HEK293 (cell line): ENCODE results near the gene INTS15.

Source experiments
- CTCF ChIA-PET: fragments of 350-600 bp; formaldehyde crosslinking; extraction: SDS; loops from one replicate; lab custom pipeline; 2021; ENCODE audit warnings: antibody characterized with exemption; lab: Yijun Ruan, JAX
- POLR2A ChIA-PET: fragments of 300-600 bp; formaldehyde crosslinking; extraction: SDS; loops from one replicate; lab custom pipeline; 2020; ENCODE audit warnings: antibody characterized with exemption, inconsistent platforms; lab: Yijun Ruan, JAX
- H3K27ac ChIP-seq: fragments of 200-500 bp; sonication (Bioruptor generic); 2 replicates; pipeline ENCODE4 v1.5.1; 2014; ENCODE audit warnings: low read depth, low read length, control low read depth, inconsistent platforms; ENCODE audit errors: extremely low read depth
- H3K36me3 ChIP-seq, 2 experiments: fragments of 200-500 bp in 1 of 2; sonication (Bioruptor generic) in 1 of 2; 1 replicate in 1 of 2; 2 replicates in 1 of 2; pipeline ENCODE4 v1.5.1; 2014 to 2017; ENCODE audit warnings: inconsistent platforms in 2 of 2, low read length in 2 of 2; ENCODE audit not compliant: control insufficient read depth in 2 of 2, insufficient read depth in 1 of 2
- H3K4me1 ChIP-seq: fragments of 200-500 bp; sonication (Bioruptor generic); 2 replicates; pipeline ENCODE4 v1.5.1; 2014; ENCODE audit warnings: mild to moderate bottlenecking, low read length, inconsistent platforms; ENCODE audit not compliant: control insufficient read depth, insufficient read depth
- H3K4me3 ChIP-seq: 2 replicates; pipeline ENCODE4 v1.5.1; 2011; ENCODE audit warnings: low read depth, mild to moderate bottlenecking, control low read depth, low read length, moderate library complexity
- H3K9me3 ChIP-seq: fragments of 200-500 bp; sonication (Bioruptor generic); 2 replicates; pipeline ENCODE4 v1.5.1; 2014; ENCODE audit warnings: low read depth, low read length, inconsistent platforms; ENCODE audit not compliant: control insufficient read depth, insufficient read depth
- BCL11B ChIP-seq: fragments of 450-650 bp; formaldehyde crosslinking; IDR thresholded peaks from 2 replicates; pipeline ENCODE4 v1.5.1; 2016; ENCODE audit warnings: low read depth, missing biosample characterization, missing genetic modification characterization
- KLF10 ChIP-seq: fragments of 450-650 bp; IDR thresholded peaks from 2 replicates; pipeline ENCODE4 v1.5.1; 2018; ENCODE audit warnings: missing biosample characterization, mild to moderate bottlenecking, missing genetic modification characterization
- PBX3 ChIP-seq: sonication (generic); formaldehyde crosslinking; IDR thresholded peaks from 2 replicates; pipeline ENCODE4 v1.8.1; 2022; ENCODE audit warnings: mild to moderate bottlenecking, moderate library complexity, missing genetic modification reagents
- PRDM2 ChIP-seq: fragments of 450-650 bp; formaldehyde crosslinking; IDR thresholded peaks from 2 replicates; pipeline ENCODE4 v1.5.1; 2016; ENCODE audit warnings: missing biosample characterization, missing genetic modification characterization, borderline replicate concordance
- ZBTB10 ChIP-seq: fragments of 450-650 bp; formaldehyde crosslinking; IDR thresholded peaks from 2 replicates; pipeline ENCODE4 v1.5.1; 2016; ENCODE audit warnings: missing biosample characterization, missing genetic modification characterization
- ZBTB20 ChIP-seq: fragments of 450-650 bp; formaldehyde crosslinking; IDR thresholded peaks from 2 replicates; pipeline ENCODE4 v1.5.1; 2016; ENCODE audit warnings: missing biosample characterization, missing genetic modification characterization
- ZBTB26 ChIP-seq: fragments of 450-650 bp; formaldehyde crosslinking; optimal IDR thresholded peaks from 2 replicates; pipeline ENCODE3; 2016; ENCODE audit warnings: missing biosample characterization, mild to moderate bottlenecking, missing genetic modification characterization
- ZBTB7A ChIP-seq: fragments of 450-650 bp; formaldehyde crosslinking; IDR thresholded peaks from 2 replicates; pipeline ENCODE4 v1.5.1; 2016; ENCODE audit warnings: low read depth, missing biosample characterization, missing genetic modification characterization
- ZBTB8A ChIP-seq: fragments of 450-650 bp; formaldehyde crosslinking; IDR thresholded peaks from 2 replicates; pipeline ENCODE4 v1.5.1; 2016; ENCODE audit warnings: missing biosample characterization, missing genetic modification characterization
- ZFHX2 ChIP-seq: fragments of 450-650 bp; formaldehyde crosslinking; conservative IDR thresholded peaks from 2 replicates; pipeline ENCODE4 v1.5.1; 2016; ENCODE audit warnings: missing biosample characterization, missing genetic modification characterization
- ZNF169 ChIP-seq: fragments of 450-650 bp; formaldehyde crosslinking; IDR thresholded peaks from 2 replicates; pipeline ENCODE4 v1.5.1; 2016; ENCODE audit warnings: missing biosample characterization, missing genetic modification characterization
- ZNF26 ChIP-seq: fragments of 450-650 bp; formaldehyde crosslinking; IDR thresholded peaks from 2 replicates; pipeline ENCODE4 v1.5.1; 2016; ENCODE audit warnings: missing biosample characterization, missing genetic modification characterization
- ZNF350 ChIP-seq: fragments of 450-650 bp; formaldehyde crosslinking; IDR thresholded peaks from 2 replicates; pipeline ENCODE4 v1.5.0; 2017; ENCODE audit warnings: missing biosample characterization, mild to moderate bottlenecking, missing genetic modification characterization
- ZNF544 ChIP-seq: fragments of 450-650 bp; formaldehyde crosslinking; IDR thresholded peaks from 2 replicates; pipeline ENCODE4 v1.5.0; 2017; ENCODE audit warnings: missing biosample characterization, missing genetic modification characterization
- ZNF549 ChIP-seq: fragments of 450-650 bp; IDR thresholded peaks from 2 replicates; pipeline ENCODE4 v1.5.1; 2018; ENCODE audit warnings: missing biosample characterization, missing genetic modification characterization, mild to moderate bottlenecking, inconsistent platforms, moderate library complexity
- ZNF571 ChIP-seq: fragments of 450-650 bp; formaldehyde crosslinking; IDR thresholded peaks from 2 replicates; pipeline ENCODE4 v1.5.0; 2017; ENCODE audit warnings: missing biosample characterization, missing genetic modification characterization
- ZNF596 ChIP-seq: fragments of 450-650 bp; IDR thresholded peaks from 2 replicates; pipeline ENCODE4 v1.5.0; 2018; ENCODE audit warnings: missing biosample characterization, mild to moderate bottlenecking, missing genetic modification characterization, moderate library complexity
- ZNF76 ChIP-seq: fragments of 450-650 bp; formaldehyde crosslinking; IDR thresholded peaks from 2 replicates; pipeline ENCODE4; 2016; ENCODE audit warnings: low read depth, missing biosample characterization, missing genetic modification characterization, borderline replicate concordance
- ZNF792 ChIP-seq: fragments of 450-650 bp; formaldehyde crosslinking; IDR thresholded peaks from 2 replicates; pipeline ENCODE4 v1.5.1; 2016; ENCODE audit warnings: missing biosample characterization, missing genetic modification characterization
- ZSCAN4 ChIP-seq: fragments of 450-650 bp; formaldehyde crosslinking; IDR thresholded peaks from 2 replicates; pipeline ENCODE4 v1.5.1; 2017; ENCODE audit warnings: missing biosample characterization, missing genetic modification characterization

Gene INTS15

GRCh38 chr7:6615723-6616555 lies 26.1 kb downstream of the INTS15 start (continued):
- TF ChIP-seq ZNF26 (tag by site-specific recombination) (no peak), ZNF571 (no peak), ZFHX2 (0 out of 2 replicates have a peak, but pooled peaks have one; percentile 17), ZNF792 (tag by site-specific recombination) (no peak), PBX3 (no peak), ZBTB20 (tag by site-specific recombination) (peak; percentile 85), ZNF549 (no peak), ZBTB8A (tag by site-specific recombination) (peak; percentile 48), ZNF544 (no peak), KLF10 (tag by site-specific recombination) (no peak), ZBTB10 (tag by site-specific recombination) (no peak), ZBTB7A (no peak)

GRCh38 chr7:6616854-6617643 lies 27.2 kb downstream of the INTS15 start:
- Histone ChIP-seq H3K27ac (no peak overlapping the region), H3K9me3 (no peaks in the 10 kb centered on the region), H3K4me3 (no peak overlapping the region), H3K4me1 (no peaks in the 10 kb centered on the region), H3K36me3 (peaks cover 6 to 22% of the 10 kb centered on the region in 2 experiments; a peak in 2 of 3 replicates)
- ChIA-PET POLR2A (interaction anchor here (0.5 to 0.7 kb wide), 3 partner anchors 18 to 28 kb away, joined by 3 to 6 read pairs (median 3); no protein-coding TSS in a partner anchor), CTCF (no interaction called here)
- TF ChIP-seq ZNF596 (tag by site-specific recombination) (no peak), ZNF350 (tag by site-specific recombination) (no peak), BCL11B (tag by site-specific recombination) (no peak), PRDM2 (tag by site-specific recombination) (no peak), ZBTB26 (no peak), ZNF76 (tag by site-specific recombination) (no peak), ZNF169 (tag by site-specific recombination) (no peak), ZSCAN4 (no peak)
